ENCODE data around the gene DNM2.

- no peak for TF ChIP-seq CTCF (IDR thresholded peaks at IDR 0.05; ENCODE audit: low read length)
- no peak for TF ChIP-seq EZH2phosphoT487 (IDR thresholded peaks at IDR 0.05; ENCODE audit: low read length)
- TF ChIP-seq EZH2 (optimal IDR thresholded peaks at IDR 0.05; ENCODE audit: low read depth, low read length): no peak
Observed at GRCh38 chr19:10726268-10726667, 8.4 kb downstream of the DNM2 start.
